Smooth muscle cell (in vitro differentiated cells): Measurements from ENCODE around the gene MEGF6. TPM values are rescaled to one million over a fixed set of nuclear protein-coding genes. Genes with fewer than 3 reads are reported as not detected.

Experiments
- DNase-seq: peaks from one replicate; lab custom pipeline; 2025; ENCODE audit not compliant: unreplicated experiment; lab: John Stamatoyannopoulos, UW
- H2AFZ ChIP-seq: fragments of 200-600 bp; sonication (generic); 2 replicates; pipeline ENCODE4 v1.6.0; 2016; ENCODE audit warnings: antibody characterized with exemption, low read depth, mild to moderate bottlenecking
- H3F3A ChIP-seq: fragments of 200-600 bp; sonication (generic); 2 replicates; pipeline ENCODE4 v1.6.0; 2017; ENCODE audit warnings: antibody characterized with exemption, low read depth
- H3K27ac ChIP-seq: fragments of 200-600 bp; sonication (generic); 2 replicates; pipeline ENCODE4 v1.5.1; 2016; ENCODE audit warnings: low read depth, mild to moderate bottlenecking
- H3K27me3 ChIP-seq: fragments of 200-600 bp; sonication (generic); 2 replicates; pipeline ENCODE4 v1.6.1; 2016; ENCODE audit warnings: low read depth, mild to moderate bottlenecking
- H3K36me3 ChIP-seq: fragments of 200-600 bp; sonication (generic); 2 replicates; pipeline ENCODE4 v1.5.1; 2016; ENCODE audit warnings: low read depth
- H3K4me1 ChIP-seq: fragments of 200-600 bp; sonication (generic); 2 replicates; pipeline ENCODE4 v1.5.1; 2016; ENCODE audit warnings: low read depth
- H3K4me2 ChIP-seq: fragments of 200-600 bp; sonication (generic); 2 replicates; pipeline ENCODE4 v1.6.0; 2016; ENCODE audit warnings: mild to moderate bottlenecking
- H3K4me3 ChIP-seq: fragments of 200-600 bp; sonication (generic); 2 replicates; pipeline ENCODE4 v1.5.1; 2016; ENCODE audit warnings: mild to moderate bottlenecking
- H3K79me2 ChIP-seq: fragments of 200-600 bp; sonication (generic); 2 replicates; pipeline ENCODE4 v1.6.0; 2016; ENCODE audit warnings: low read depth, mild to moderate bottlenecking
- H3K9ac ChIP-seq: fragments of 200-600 bp; sonication (generic); 2 replicates; pipeline ENCODE4 v1.6.0; 2016; ENCODE audit warnings: low read depth
- H3K9me3 ChIP-seq: fragments of 200-600 bp; sonication (generic); replicated peaks from 2 replicates; pipeline ENCODE4 v1.5.1; 2016; ENCODE audit warnings: low read depth
- H4K20me1 ChIP-seq: fragments of 200-600 bp; sonication (generic); 2 replicates; pipeline ENCODE4 v1.6.0; 2016; ENCODE audit warnings: low read depth
- CTCF ChIP-seq: fragments of 200-600 bp; sonication (generic); IDR thresholded peaks from 2 replicates; pipeline ENCODE4 v1.5.1; 2017; ENCODE audit warnings: borderline replicate concordance, mild to moderate bottlenecking, antibody characterized with exemption; ENCODE audit not compliant: insufficient read depth, poor library complexity, severe bottlenecking
- WGBS: methylation state at CpG from one replicate; pipeline ENCODE4 v1.1.7; 2016; ENCODE audit warnings: low lambda C conversion rate; 5-methylcytosine and 5-hydroxymethylcytosine counted together
- polyA plus RNA-seq: library from polyadenylated mRNA; unstranded; fragments of >200 nt; fragmentation: Nextera tagmentation; extraction: Ambion mirVana; gene quantifications from 2 replicates; pipeline ENCODE4 v1.2.1, GENCODE V29; 2016
- total RNA-seq: library from RNA; depleted of rRNA; stranded (reverse); fragments of >200 nt; gene quantifications from 2 replicates; pipeline ENCODE4 v1.2.3, GENCODE V29; 2014

The MEGF6 gene
- total and polyA plus RNA-seq, 2 experiments from 2014 or later: 6.5 to 12.8 TPM

GRCh38 chr1:3508757-3509415, 102.4 kb downstream of the MEGF6 start:
- no peak for TF ChIP-seq CTCF
- no peak overlapping the region for H3K27ac ChIP-seq
- 95% methylated on average over 33 of the region's 33 CpGs for WGBS
- H2AFZ ChIP-seq: no peak overlapping the region
- H3K4me1 ChIP-seq: no peaks in the 10 kb centered on the region
- no peaks in the 10 kb centered on the region for H3K9me3 ChIP-seq
- H4K20me1 ChIP-seq: no peaks in the 10 kb centered on the region
- no peak overlapping the region for H3K9ac ChIP-seq
- DNase-seq: no peak
- no peaks in the 10 kb centered on the region for H3K36me3 ChIP-seq
- no peaks in the 10 kb centered on the region for H3K27me3 ChIP-seq
- H3K4me3 ChIP-seq: no peak overlapping the region
- H3K4me2 ChIP-seq: no peak overlapping the region
- H3F3A ChIP-seq: no peaks in the 10 kb centered on the region
- H3K79me2 ChIP-seq: no peaks in the 10 kb centered on the region

- WGBS: 90% methylated on average over 11 of the region's 11 CpGs
- H3K79me2 ChIP-seq: no peaks in the 10 kb centered on the region
- H3K9me3 ChIP-seq: no peaks in the 10 kb centered on the region
- H4K20me1 ChIP-seq: peaks cover under 1% of the 10 kb centered on the region
- H3K27ac ChIP-seq: no peak overlapping the region
- H2AFZ ChIP-seq: no peak overlapping the region
- H3K4me3 ChIP-seq: no peak overlapping the region
- H3K4me2 ChIP-seq: no peak overlapping the region
- DNase-seq: no peak
- no peaks in the 10 kb centered on the region for H3K36me3 ChIP-seq
- H3F3A ChIP-seq: no peaks in the 10 kb centered on the region
- no peaks in the 10 kb centered on the region for H3K27me3 ChIP-seq
- no peak overlapping the region for H3K9ac ChIP-seq
- no peak for TF ChIP-seq CTCF
- no peaks in the 10 kb centered on the region for H3K4me1 ChIP-seq
Observed at GRCh38 chr1:3507636-3508275, 103.6 kb downstream of the MEGF6 start.

GRCh38 chr1:3506943-3507342, 104.4 kb downstream of the MEGF6 start:
- H3K9ac ChIP-seq: no peak overlapping the region
- H3K27me3 ChIP-seq: no peaks in the 10 kb centered on the region
- no peak for TF ChIP-seq CTCF
- no peak overlapping the region for H3K4me2 ChIP-seq
- no peaks in the 10 kb centered on the region for H3F3A ChIP-seq
- no peak overlapping the region for H3K27ac ChIP-seq
- H3K4me1 ChIP-seq: no peaks in the 10 kb centered on the region
- H3K9me3 ChIP-seq: no peaks in the 10 kb centered on the region
- no peak for DNase-seq
- no peaks in the 10 kb centered on the region for H3K36me3 ChIP-seq
- H3K79me2 ChIP-seq: no peaks in the 10 kb centered on the region
- H2AFZ ChIP-seq: no peak overlapping the region
- no peak overlapping the region for H3K4me3 ChIP-seq
- H4K20me1 ChIP-seq: peaks cover 6% of the 10 kb centered on the region
- WGBS: 90% methylated on average over 7 of the region's 7 CpGs

GRCh38 chr1:3506041-3506440, 105.3 kb downstream of the MEGF6 start:
- Histone ChIP-seq H3K4me1 (no peaks in the 10 kb centered on the region), H3K79me2 (no peaks in the 10 kb centered on the region), H3K9ac (no peak overlapping the region), H3K36me3 (no peaks in the 10 kb centered on the region), H3K4me2 (no peak overlapping the region), H2AFZ (no peak overlapping the region), H3K9me3 (no peaks in the 10 kb centered on the region), H3K27ac (no peak overlapping the region), H3F3A (no peaks in the 10 kb centered on the region), H3K27me3 (no peaks in the 10 kb centered on the region), H3K4me3 (no peak overlapping the region), H4K20me1 (peaks cover 6% of the 10 kb centered on the region)
- WGBS: 97% methylated on average over 15 of the region's 15 CpGs
- TF ChIP-seq CTCF: no peak
- no peak for DNase-seq
